Lung (tissue), 12 donors: ENCODE data around the gene CHN2. TPM values are rescaled to one million over a fixed set of nuclear protein-coding genes. Genes with fewer than 3 reads are reported as not detected.

ENCODE experiments used
- ATAC-seq: fragments of 200-7000 bp; cut with Tn5 transposase; one replicate; pipeline ENCODE4 v1.9.1; 2020; ENCODE audit warnings: moderate number of reproducible peaks; ENCODE audit not compliant: insufficient read depth, low FRiP score
- DNase-seq, 3 donors: peaks; one replicate each; pipeline ENCODE4 v3.0.0-alpha.2; 2013 to 2017
- H3K27ac ChIP-seq, 2 donors: one replicate each; pipeline ENCODE4 v1.5.1; 2013; ENCODE audit warnings: mild to moderate bottlenecking in 2 of 2, moderate library complexity in 2 of 2, control low read depth in 1 of 2, inconsistent platforms in 1 of 2, low read depth in 1 of 2, low read length in 1 of 2
- H3K27me3 ChIP-seq, 3 donors: one replicate each; pipeline ENCODE4 v1.5.1; 2013; ENCODE audit warnings: low read length in 2 of 3; ENCODE audit not compliant: control insufficient read depth in 3 of 3, insufficient read depth in 3 of 3
- H3K36me3 ChIP-seq, 4 donors: one replicate each; pipeline ENCODE4 v1.5.1; 2013; ENCODE audit warnings: low read length in 4 of 4, mild to moderate bottlenecking in 1 of 4, moderate library complexity in 1 of 4; ENCODE audit not compliant: control insufficient read depth in 4 of 4, insufficient read depth in 4 of 4
- H3K4me1 ChIP-seq, 5 donors: one replicate each; pipeline ENCODE4 v1.5.1; 2013; ENCODE audit warnings: low read length in 5 of 5, mild to moderate bottlenecking in 2 of 5, moderate library complexity in 1 of 5; ENCODE audit not compliant: control insufficient read depth in 5 of 5, insufficient read depth in 5 of 5
- H3K4me3 ChIP-seq: one replicate; pipeline ENCODE4 v1.5.1; 2013; ENCODE audit warnings: mild to moderate bottlenecking, control low read depth, moderate library complexity
- H3K9ac ChIP-seq, 2 donors: one replicate each; pipeline ENCODE4 v1.5.1; 2013; ENCODE audit warnings: low read length in 2 of 2, control low read depth in 1 of 2; ENCODE audit not compliant: insufficient read depth in 1 of 2
- H3K9me3 ChIP-seq, 4 donors: one replicate each; pipeline ENCODE4 v1.5.1; 2013; ENCODE audit warnings: low read length in 3 of 4, mild to moderate bottlenecking in 1 of 4, moderate library complexity in 1 of 4; ENCODE audit not compliant: control insufficient read depth in 4 of 4, insufficient read depth in 3 of 4
- CTCF ChIP-seq: IDR thresholded peaks from 2 replicates; pipeline ENCODE4 v1.5.1; 2012; ENCODE audit warnings: mild to moderate bottlenecking; ENCODE audit errors: control extremely low read depth, extremely low read depth
- WGBS, 2 donors: extraction: QIAGEN DNeasy Blood & Tissue Kit; methylation state at CpG; one replicate each; pipeline ENCODE4 v1.1.7; 2013; 5-methylcytosine and 5-hydroxymethylcytosine counted together
- polyA plus RNA-seq, 2 donors: library from polyadenylated mRNA; stranded (reverse); fragments of 200-250 nt; gene quantifications; one replicate each; pipeline ENCODE4 v1.2.1, GENCODE V29; 2013
- total RNA-seq, 2 donors: library from RNA; depleted of rRNA in 1 of 2; stranded (reverse); fragments of >200 nt in 1 of 2; gene quantifications; one replicate each; pipeline ENCODE4 v1.2.1, GENCODE V29; 2014 to 2021
- donor health status: control.
- donor health status: control.
- donor health status: Bipolar disorder and iron deficiency.
- donor health status: healthy.
- donor health status: DM: yes; HTN: yes; CAD: no.

The CHN2 gene
- total and polyA plus RNA-seq, 4 donors = 3.2 to 11.0 (median 6.7) TPM

- peak in 2 of 3 donors; percentile 42 to 57 for DNase-seq
- no peak for TF ChIP-seq CTCF
Observed at GRCh38 chr7:29319719-29320521, 125.3 kb downstream of the CHN2 start.

GRCh38 chr7:29320577-29320976, 126.0 kb downstream of the CHN2 start:
- Histone ChIP-seq H3K9ac (no peak overlapping the region), H3K4me1 (peaks cover 0 to 9% (median 3%) of the 10 kb centered on the region in 5 donors), H3K36me3 (no peaks in the 10 kb centered on the region), H3K4me3 (no peak overlapping the region), H3K27me3 (peaks cover 0 to 43% (median 0%) of the 10 kb centered on the region in 3 donors), H3K27ac (no peak overlapping the region), H3K9me3 (no peaks in the 10 kb centered on the region)
- ATAC-seq (no peak), DNase-seq (no peak)
- no peak for TF ChIP-seq CTCF
- 83 to 86% methylated on average over 2 of the region's 2 CpGs for WGBS, 2 donors

More at GRCh38 chr7:29319719-29320521, 125.3 kb downstream of the CHN2 start:
- no peaks in the 10 kb centered on the region for H3K9me3 ChIP-seq
- no peak overlapping the region for H3K4me3 ChIP-seq
- ATAC-seq = no peak
- H3K36me3 ChIP-seq = no peaks in the 10 kb centered on the region
- peak overlapping the region in 1 of 2 donors; percentile 45 for H3K27ac ChIP-seq
- WGBS, 2 donors = 43 to 46% methylated on average over 10 of the region's 10 CpGs
- no peak overlapping the region for H3K9ac ChIP-seq
- H3K27me3 ChIP-seq = peaks cover 0 to 45% (median 0%) of the 10 kb centered on the region in 3 donors
- peaks cover 0 to 9% (median 3%) of the 10 kb centered on the region in 5 donors for H3K4me1 ChIP-seq

- H3K36me3 ChIP-seq = no peaks in the 10 kb centered on the region
- DNase-seq (no peak), ATAC-seq (no peak)
- H3K4me1 ChIP-seq = peaks cover 0 to 9% (median 3%) of the 10 kb centered on the region in 5 donors
- TF ChIP-seq CTCF = no peak
- H3K27me3 ChIP-seq = peaks cover 0 to 52% (median 0%) of the 10 kb centered on the region in 3 donors
- H3K9ac ChIP-seq = no peak overlapping the region
- no peak overlapping the region for H3K27ac ChIP-seq
- H3K4me3 ChIP-seq = no peak overlapping the region
- H3K9me3 ChIP-seq = no peaks in the 10 kb centered on the region
- WGBS, 2 donors = 74 to 78% methylated on average over 3 of the region's 3 CpGs
Observed at GRCh38 chr7:29322023-29322712, 127.6 kb downstream of the CHN2 start.
